GM19043 (cell line): ENCODE results near the gene XPO4.
"Not testable (repeated sequence)": the region's sequence is repeated elsewhere in the genome, so short reads cannot be mapped to it uniquely, and the experiment has no call there.

Source experiments
- ATAC-seq: cut with Tn5 transposase; IDR thresholded peaks from one replicate; pipeline ENCODE4 v1.9.1; 2021; ENCODE audit warnings: low read depth; ENCODE audit not compliant: unreplicated experiment

The XPO4 gene

GRCh38 chr13:20891768-20892167, 10.8 kb downstream of the XPO4 start:
- no peak for ATAC-seq

GRCh38 chr13:20891034-20891433, 11.5 kb downstream of the XPO4 start:
- ATAC-seq: no peak

GRCh38 chr13:20890540-20890939, 12.0 kb downstream of the XPO4 start:
- not testable (repeated sequence) for ATAC-seq

- no peak for ATAC-seq
Measured at GRCh38 chr13:20882206-20882605, 20.3 kb downstream of the XPO4 start.

GRCh38 chr13:20877902-20878301, 24.6 kb downstream of the XPO4 start:
- no peak for ATAC-seq

GRCh38 chr13:20876802-20877201, 25.7 kb downstream of the XPO4 start:
- ATAC-seq: not testable (repeated sequence)

- ATAC-seq: not testable (repeated sequence)
Measured at GRCh38 chr13:20874439-20874838, 28.1 kb downstream of the XPO4 start.

- no peak for ATAC-seq
Measured at GRCh38 chr13:20873348-20873747, 29.2 kb downstream of the XPO4 start.

- no peak for ATAC-seq
Measured at GRCh38 chr13:20870829-20871228, 31.7 kb downstream of the XPO4 start.

- no peak for ATAC-seq
Measured at GRCh38 chr13:20869540-20869939, 33.0 kb downstream of the XPO4 start.

- ATAC-seq: no peak
Measured at GRCh38 chr13:20867408-20867807, 35.1 kb downstream of the XPO4 start.

- ATAC-seq: not testable (repeated sequence)
Measured at GRCh38 chr13:20861666-20862065, 40.9 kb downstream of the XPO4 start.

- no peak for ATAC-seq
Measured at GRCh38 chr13:20860844-20861243, 41.7 kb downstream of the XPO4 start.

- ATAC-seq: no peak
Measured at GRCh38 chr13:20856650-20857049, 45.9 kb downstream of the XPO4 start.

GRCh38 chr13:20851844-20852402, 50.6 kb downstream of the XPO4 start:
- no peak for ATAC-seq

GRCh38 chr13:20848944-20849343, 53.6 kb downstream of the XPO4 start:
- no peak for ATAC-seq

GRCh38 chr13:20848203-20848602, 54.3 kb downstream of the XPO4 start:
- ATAC-seq: no peak

GRCh38 chr13:20847296-20847695, 55.2 kb downstream of the XPO4 start:
- no peak for ATAC-seq

- ATAC-seq: no peak
Measured at GRCh38 chr13:20843166-20843565, 59.4 kb downstream of the XPO4 start.

- no peak for ATAC-seq
Measured at GRCh38 chr13:20840568-20840967, 62.0 kb downstream of the XPO4 start.

- no peak for ATAC-seq
Measured at GRCh38 chr13:20833900-20834679, 68.5 kb downstream of the XPO4 start.

GRCh38 chr13:20832861-20833260, 69.7 kb downstream of the XPO4 start:
- ATAC-seq: no peak
